Measurements from ENCODE around the gene PLSCR2.
"Not testable (repeated sequence)": the region's sequence is repeated elsewhere in the genome, so short reads cannot be mapped to it uniquely, and the experiment has no call there.

The PLSCR2 gene

DNA sequence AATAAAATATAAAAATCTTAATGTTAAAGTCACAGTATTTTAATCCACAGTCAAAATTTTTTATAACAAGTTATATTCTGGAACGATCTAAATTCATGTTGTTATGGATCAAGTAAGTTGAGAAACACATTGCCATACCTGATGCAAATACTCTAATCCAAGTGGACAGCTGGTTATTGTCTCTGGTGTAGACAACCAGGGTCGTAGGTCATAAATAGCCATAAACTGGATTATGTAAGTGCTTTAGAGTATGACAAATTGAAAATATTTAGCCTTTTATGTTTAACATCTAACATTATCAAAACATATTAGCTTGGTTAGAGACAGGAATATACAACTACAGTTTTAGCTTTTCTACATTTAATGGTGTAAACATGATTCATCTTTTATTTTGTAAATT lies 53.0 kb downstream of the PLSCR2 start:
- FAIRE-seq = no peak

DNA sequence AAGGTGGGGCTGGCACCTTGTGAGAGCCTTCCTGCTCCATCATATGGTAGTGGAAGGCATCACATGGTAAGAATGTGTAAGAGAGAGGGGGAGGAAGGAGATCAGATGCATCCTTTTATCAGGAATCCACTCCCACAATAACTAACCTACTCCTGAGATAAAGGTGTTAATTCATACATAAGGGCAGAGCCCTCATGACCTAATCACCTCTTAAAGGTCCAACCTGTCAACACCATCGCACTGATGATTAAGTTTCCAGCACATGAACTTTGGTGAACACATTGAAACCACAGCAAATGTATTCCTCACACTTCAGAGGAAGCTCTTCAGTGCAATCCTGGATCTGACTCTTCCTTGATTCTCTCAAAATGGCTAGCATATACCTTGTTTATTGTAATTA lies 55.4 kb downstream of the PLSCR2 start:
- FAIRE-seq = no peak

GRCh38 chr3:146412711-146413110 lies 56.6 kb downstream of the PLSCR2 start:
- not testable (repeated sequence) for FAIRE-seq

GRCh38 chr3:146407956-146408355 lies 61.4 kb downstream of the PLSCR2 start:
- FAIRE-seq = no peak

GRCh38 chr3:146404436-146404835 lies 64.9 kb downstream of the PLSCR2 start:
- no peak for FAIRE-seq

- no peak for FAIRE-seq
These were observed 65.6 kb downstream of the PLSCR2 start for GRCh38 chr3:146403792-146404191.

GRCh38 chr3:146396792-146397191 lies 72.6 kb downstream of the PLSCR2 start:
- no peak for FAIRE-seq

DNA sequence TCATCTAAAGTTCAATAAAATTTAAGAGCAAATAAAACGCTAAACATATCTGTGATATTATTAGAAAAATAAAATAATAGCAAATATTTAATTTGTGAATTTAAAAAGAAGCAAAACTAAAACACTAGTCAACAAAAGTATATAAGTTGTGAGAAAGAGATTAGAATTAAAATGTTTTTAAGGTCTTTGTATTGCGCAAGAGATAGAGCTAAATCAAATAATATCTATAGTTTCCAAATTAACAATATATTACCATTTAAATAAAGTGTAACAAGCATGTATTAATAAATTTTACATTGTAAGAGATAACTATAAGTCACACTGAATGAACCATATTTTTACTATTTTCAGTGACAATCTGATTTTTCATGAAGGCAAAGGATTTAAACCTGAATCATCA lies 74.2 kb downstream of the PLSCR2 start:
- FAIRE-seq = no peak

DNA sequence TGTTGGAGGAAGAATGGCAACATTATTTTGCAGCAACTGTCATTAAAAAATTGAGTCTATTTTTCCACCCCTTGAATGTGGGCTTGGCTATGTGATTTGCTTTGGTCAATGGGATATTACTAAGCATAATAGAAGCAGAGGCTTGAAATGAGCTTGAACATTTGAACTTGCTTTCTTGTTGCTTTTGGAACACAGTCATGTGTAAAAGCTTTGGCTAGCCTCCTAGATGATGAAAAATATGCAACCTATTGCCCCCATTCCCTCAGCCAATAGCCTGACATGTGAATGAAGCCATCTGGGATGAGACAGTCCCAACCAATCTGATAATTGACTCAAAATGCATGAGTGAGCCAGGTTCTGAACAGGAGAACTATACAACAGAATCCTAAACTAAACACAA lies 78.4 kb downstream of the PLSCR2 start:
- no peak for FAIRE-seq

- FAIRE-seq = no peak
These were observed 79.2 kb downstream of the PLSCR2 start for GRCh38 chr3:146390006-146390772.

DNA sequence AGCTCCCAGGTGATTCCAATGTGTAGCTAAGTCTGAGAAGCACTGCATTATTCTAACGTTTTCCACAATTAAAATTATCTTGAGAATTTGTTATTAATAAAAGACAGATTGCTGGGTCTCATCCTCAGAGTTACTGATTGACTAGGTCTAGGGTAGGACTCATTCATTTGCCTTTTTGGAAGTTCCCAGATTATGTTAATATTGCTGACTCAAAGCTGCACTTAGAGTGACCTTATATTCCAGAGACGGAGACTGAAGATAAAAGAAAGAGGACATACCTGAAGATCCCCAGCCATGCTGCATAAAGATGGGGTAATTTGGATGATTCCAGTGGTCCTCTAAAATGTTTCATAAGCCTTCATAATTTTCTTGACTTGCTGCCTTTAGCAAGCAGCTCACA lies 81.8 kb downstream of the PLSCR2 start:
- FAIRE-seq = no peak

- FAIRE-seq = no peak
These were observed 82.4 kb downstream of the PLSCR2 start for GRCh38 chr3:146386936-146387335.

DNA sequence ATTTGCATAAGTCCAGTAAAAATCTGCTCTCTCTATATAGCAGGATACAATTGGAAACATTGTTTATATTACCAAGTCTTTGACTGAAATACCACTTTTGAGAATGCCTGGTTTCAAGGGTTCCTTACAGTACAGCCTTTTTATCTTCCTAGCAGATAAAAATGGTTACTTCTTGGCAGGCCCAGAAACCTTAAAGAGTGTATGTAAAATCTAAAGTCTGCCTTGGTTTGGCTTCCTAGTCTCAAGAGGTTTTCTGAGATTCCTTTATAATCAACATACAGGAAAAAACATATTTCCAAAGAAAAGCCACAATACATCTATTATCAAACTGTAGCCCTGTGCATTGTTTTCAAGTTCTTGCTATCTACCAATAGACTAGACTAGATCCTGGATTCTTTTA lies 84.6 kb downstream of the PLSCR2 start:
- no peak for FAIRE-seq
